ENCODE results near the gene SH3GL2. TPM values are rescaled to one million over a fixed set of nuclear protein-coding genes. Genes with fewer than 3 reads are reported as not detected.

SH3GL2 gene
- 5.3 TPM for polyA plus RNA-seq (ENCODE audit: insufficient read length)
- long read RNA-seq, donor 1: 0 reads
- long read RNA-seq, donor 2: 0 reads
- long read RNA-seq, donor 3, partial matches to known transcripts: 0 of 1 reads
- long read RNA-seq, donor 3, other reads (novel, unspliced or antisense): 0 of 1 reads
- long read RNA-seq, donor 4: 0 reads
- long read RNA-seq, donor 5, partial matches to known transcripts: 0 of 2 reads
- long read RNA-seq, donor 5, other reads (novel, unspliced or antisense): 0 of 2 reads
- long read RNA-seq, donor 6, partial matches to known transcripts: 0 of 1 reads
- long read RNA-seq, donor 6, other reads (novel, unspliced or antisense): 0 of 1 reads
- long read RNA-seq, donor 7: 0 reads
- long read RNA-seq, donor 8: 0 reads

DNA sequence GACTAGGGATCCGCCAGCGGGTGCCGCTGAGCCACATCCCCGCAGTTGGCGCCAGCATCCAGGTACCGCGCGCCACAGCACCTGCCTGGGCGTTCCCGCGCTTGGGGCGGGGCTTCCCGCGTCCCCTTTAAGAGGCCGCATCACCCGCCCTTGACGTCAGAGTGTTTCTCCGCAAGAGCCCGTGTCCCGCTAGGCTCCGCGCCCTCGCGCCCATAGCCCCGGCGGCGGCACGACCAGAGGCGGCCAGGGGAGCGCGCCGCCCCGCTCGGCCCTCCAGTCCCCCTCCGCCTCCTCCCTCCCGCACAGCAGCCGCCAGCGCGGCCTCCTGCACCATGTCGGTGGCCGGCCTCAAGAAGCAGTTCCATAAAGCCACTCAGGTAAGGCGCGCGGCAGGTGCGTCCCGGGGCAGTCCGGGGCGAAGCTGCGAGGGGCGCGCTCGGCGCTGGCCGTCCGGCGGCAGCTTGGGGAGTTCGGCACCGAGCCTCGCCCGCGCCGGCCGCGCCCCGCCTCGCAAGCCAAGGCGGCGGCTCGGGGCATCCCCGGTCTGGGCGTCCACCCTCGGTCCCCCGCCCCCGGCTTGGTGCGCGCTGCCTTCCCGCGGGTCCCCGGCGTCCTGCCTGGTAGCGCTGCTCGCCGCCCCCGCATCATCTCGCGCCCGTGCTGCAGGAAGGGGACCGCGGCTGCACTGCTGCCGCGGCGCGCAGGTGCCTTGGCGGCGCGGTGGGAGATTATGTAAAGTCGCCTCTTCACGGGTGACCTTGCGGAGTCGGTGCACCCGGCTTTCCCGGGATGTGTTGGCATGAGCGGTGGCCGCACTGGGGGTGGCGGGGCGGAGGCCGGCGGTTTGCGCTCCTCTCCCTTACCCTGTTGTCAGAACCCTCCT lies at the start of gene SH3GL2:
Gene SH3GL2 (plus strand): TSS at position 156 of the 883 bp plus-strand sequence.
- DNase-seq: peak; percentile 61

DNA sequence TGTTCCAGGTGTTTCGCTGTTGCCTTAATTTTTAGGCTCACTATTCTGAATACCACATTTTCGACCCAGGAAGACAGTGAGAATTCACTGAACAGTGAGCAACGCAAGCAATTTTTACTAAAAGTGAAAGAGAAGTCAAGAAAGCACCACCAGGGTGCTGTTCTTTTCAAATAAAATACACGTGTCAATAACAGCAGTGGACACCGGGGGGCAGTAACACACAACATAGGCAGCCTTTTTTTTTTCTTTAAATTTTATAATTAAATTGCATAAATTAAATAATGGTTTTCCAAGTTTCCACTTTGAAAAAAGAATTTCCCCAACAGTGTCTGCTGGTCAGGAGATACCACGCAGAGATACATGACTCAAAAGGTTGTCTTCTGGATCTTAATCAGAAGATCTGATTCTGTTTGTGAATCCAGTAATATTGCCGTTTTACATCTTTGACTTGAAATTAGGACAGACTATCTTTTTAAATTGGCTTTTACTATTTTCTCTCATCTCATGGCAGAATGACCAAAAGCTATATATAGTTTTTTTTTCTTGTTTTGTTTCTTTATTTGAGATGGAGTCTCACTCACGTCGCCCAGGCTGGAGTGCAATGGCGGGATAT lies 47.1 kb upstream of the SH3GL2 start:
- DNase-seq: peak; percentile 46

DNA sequence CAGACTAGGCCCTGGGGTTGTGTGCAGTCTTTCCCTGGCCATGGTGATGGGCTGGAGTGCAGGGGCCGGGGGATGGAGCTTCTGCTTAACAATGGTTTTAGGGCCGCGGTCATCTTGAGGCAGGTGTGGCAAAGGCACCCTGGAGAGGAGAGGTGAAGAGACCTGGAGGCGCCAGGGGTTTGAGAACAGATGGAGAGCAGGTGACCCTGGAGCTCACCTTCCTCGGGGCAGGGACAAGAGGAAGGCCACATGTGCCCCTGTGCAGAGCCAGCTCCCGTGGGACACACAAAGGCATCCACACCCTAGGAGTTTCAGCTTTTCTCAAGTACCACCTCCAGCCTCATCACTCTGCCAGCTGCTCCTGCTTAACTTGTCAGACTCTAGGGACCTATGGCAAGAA lies 46.4 kb upstream of the SH3GL2 start:
- no peak for DNase-seq

- no peak for DNase-seq
These were observed 43.7 kb upstream of the SH3GL2 start for GRCh38 chr9:17535176-17535575.

- DNase-seq: no peak
These were observed 42.8 kb upstream of the SH3GL2 start for GRCh38 chr9:17536027-17536426.

DNA sequence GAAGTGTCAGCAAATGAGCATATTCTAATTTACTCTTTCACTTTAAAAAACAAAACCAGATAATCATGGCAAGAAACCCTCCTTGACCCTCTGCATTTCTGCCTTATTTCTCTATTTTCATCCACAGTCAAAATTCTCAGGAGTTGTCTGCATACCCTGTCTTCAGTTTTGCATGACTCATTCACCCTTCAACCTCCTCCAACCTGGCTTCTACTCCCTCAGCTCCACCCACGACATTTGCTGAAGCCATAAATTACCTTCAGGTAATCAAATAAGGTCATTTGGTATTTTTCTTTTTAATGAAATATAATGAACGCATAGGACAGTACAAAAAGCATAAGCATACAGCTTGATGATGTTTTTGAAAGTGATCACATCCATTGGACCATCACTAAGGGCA lies 27.8 kb upstream of the SH3GL2 start:
- DNase-seq: no peak

GRCh38 chr9:17555362-17556054 lies 23.4 kb upstream of the SH3GL2 start:
- no peak for DNase-seq

DNA sequence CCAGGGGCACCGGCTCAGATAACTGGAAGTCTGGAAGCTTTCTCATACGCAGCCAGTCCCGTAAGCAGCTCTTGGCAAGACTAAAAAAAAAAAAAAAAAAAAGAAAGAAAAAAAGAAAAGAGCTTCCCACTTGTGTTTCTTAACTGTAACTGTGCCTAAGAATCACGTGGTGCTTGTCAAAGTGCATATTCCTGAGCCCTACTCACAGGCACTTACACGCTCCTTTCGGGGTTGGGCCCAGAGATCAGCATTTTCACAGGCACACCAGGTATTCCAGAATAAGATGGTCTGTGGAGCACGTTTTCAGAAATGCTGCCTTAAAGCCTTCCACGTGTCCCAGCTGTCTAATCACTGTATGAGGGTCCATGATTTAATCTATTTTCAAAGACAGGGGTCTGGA lies 22.6 kb upstream of the SH3GL2 start:
- DNase-seq: no peak

DNA sequence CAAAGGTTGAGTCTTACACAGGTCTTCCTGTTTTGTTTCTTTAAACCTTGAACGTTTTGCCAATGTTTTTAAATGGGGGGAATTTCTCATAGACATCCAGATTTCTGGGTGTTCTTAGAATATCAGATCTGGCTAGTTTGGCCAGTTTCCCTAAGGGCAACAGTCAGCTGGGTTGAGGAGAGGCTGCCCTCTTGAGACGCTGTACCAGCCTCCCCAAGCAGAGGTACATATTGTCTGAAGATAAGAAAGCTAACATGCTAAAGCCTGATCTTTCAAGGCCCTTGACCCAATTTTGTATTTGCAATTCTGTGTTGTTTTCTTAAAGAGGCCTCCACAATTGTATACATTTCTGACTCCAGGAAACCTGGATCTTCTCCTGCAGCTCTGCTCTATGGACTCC lies 21.9 kb upstream of the SH3GL2 start:
- no peak for DNase-seq

DNA sequence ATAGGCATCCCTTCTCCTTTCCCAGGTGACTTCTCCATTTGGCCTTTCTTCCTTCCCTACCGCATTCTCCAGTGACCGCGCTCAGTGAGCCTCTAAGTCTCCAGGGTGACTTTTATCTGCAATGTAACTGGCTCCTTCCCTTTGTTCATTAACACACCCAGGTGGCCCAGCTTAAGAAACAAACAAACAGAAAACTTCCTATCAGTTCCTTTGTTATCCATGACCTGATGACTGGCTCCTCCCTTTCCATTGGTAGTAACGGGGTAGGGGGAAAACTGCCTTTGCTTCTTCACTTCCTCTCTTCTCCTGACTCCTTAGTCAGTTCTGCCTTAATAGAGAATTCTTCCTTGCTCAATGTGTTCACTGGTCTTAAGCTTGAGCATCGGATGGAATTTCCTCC lies 7.0 kb upstream of the SH3GL2 start:
- DNase-seq: no peak

DNA sequence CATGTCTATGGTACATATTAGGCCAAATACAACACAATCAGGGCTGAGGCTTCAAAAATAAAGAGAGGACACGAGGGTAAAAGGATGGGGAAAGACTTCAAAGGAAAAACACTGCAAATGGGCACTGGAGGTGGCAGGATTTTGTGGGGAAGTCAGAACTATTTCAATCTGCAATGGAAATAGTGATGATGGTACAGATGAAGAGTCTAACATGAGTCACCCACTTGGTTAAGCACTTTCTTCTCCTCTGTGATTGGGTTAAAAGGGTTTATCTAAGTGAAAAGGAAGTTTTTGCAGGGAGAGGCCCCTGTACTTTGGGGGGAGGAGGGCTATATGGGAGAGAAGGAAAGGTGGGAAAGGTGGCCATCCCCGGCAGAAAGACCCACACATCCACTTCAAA lies 4.5 kb upstream of the SH3GL2 start:
- no peak for DNase-seq

DNA sequence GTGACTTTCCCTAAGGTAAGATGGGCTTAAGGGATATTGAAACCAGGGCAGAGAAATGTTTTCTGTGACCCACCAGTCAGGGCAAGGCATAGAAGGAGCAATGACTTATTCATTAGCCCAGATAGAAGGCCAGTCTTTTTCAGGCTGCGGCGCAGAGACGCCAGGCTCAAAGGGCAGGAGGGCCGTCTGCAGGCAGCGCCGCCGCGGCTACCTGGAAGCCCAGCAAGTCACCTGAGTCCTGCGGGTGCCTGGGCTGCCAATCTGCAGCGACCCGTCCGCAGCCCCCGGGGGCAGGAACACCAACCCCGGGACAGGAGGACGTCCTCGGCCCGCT lies 322 bp upstream of the SH3GL2 start:
- DNase-seq: no peak

- no peak for DNase-seq
These were observed 1.3 kb downstream of the SH3GL2 start for GRCh38 chr9:17580119-17580518.

DNA sequence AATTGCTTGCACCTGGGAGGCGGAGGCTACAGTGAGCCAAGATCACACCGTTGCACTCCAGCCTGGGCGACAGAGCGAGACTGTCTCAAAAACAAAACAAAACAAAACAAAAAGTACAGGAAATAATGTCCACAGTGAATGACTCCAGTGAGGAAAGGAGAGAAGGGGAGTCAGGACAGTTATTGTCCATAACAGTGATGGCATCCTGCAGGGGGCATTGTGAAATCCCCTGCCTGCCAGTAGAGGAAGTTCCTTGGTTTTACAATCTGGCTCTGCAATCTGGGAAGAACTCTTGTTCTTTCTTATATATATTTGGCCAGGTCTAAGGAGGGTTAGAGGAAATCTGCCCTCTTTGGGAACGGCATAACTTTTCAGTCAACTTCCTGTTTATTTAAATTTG lies 8.2 kb downstream of the SH3GL2 start:
- DNase-seq: no peak

- DNase-seq: no peak
These were observed 9.5 kb downstream of the SH3GL2 start for GRCh38 chr9:17588395-17588794.

- DNase-seq: no peak
These were observed 10.1 kb downstream of the SH3GL2 start for GRCh38 chr9:17588941-17589340.

GRCh38 chr9:17589771-17590170 lies 10.9 kb downstream of the SH3GL2 start:
- DNase-seq: no peak

GRCh38 chr9:17594961-17595360 lies 16.1 kb downstream of the SH3GL2 start:
- no peak for DNase-seq

DNA sequence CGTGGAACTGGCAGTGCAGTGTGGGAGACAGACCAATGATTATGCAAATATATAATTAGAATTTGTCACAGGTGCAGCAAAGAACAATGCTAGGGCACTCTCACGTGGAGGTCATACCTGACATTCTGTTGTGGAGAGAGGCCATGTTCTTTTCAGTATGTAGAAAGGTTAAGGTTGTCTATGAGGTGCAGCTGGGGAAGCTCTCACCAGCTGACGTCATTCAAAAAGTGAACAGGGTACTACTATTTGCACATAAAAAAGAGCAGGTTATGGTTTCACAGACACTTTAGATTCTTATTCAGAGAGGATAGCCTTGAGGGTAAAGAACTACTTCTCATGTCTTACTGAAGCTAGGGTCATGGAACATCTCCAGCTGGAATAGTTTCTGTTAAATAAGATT lies 19.1 kb downstream of the SH3GL2 start:
- DNase-seq: no peak

- DNase-seq: no peak
These were observed 22.2 kb downstream of the SH3GL2 start for GRCh38 chr9:17600962-17601593.

GRCh38 chr9:17604556-17604955 lies 25.7 kb downstream of the SH3GL2 start:
- DNase-seq: no peak
